Ascending aorta (tissue), 2 donors: ENCODE data around the gene MXD4. TPM values are rescaled to one million over a fixed set of nuclear protein-coding genes. Genes with fewer than 3 reads are reported as not detected.

Experiments
- DNase-seq, 2 donors: peaks; one replicate each; pipeline ENCODE4 v3.0.0-alpha.2; 2019; ENCODE audit warnings: low spot score in 2 of 2
- H3K27ac ChIP-seq, 2 donors: fragments of 200-600 bp; sonication (generic); one replicate each; pipeline ENCODE4 v1.5.1; 2016 to 2017; ENCODE audit warnings: mild to moderate bottlenecking in 1 of 2
- H3K27me3 ChIP-seq: fragments of 200-600 bp; sonication (generic); one replicate; pipeline ENCODE4 v1.5.1; 2017
- H3K36me3 ChIP-seq, 2 donors: fragments of 200-600 bp; sonication (generic); one replicate each; pipeline ENCODE4 v1.5.1; 2016
- H3K4me1 ChIP-seq, 2 donors: fragments of 200-600 bp; sonication (generic); one replicate each; pipeline ENCODE4 v1.5.1; 2016 to 2017; ENCODE audit warnings: mild to moderate bottlenecking in 1 of 2
- H3K4me3 ChIP-seq, 2 donors: fragments of 200-600 bp; sonication (generic); one replicate each; pipeline ENCODE4 v1.5.1; 2016 to 2017; ENCODE audit warnings: mild to moderate bottlenecking in 1 of 2
- H3K9me3 ChIP-seq, 2 donors: fragments of 200-600 bp; sonication (generic); one replicate each; pipeline ENCODE4 v1.5.1; 2016
- intact Hi-C: fragments of 100-400 bp; cut with DNase I; formaldehyde crosslinking; loops from one replicate; pipeline ENCODE4 v1.15.1; 2023
- total RNA-seq: library from RNA; depleted of rRNA; stranded (reverse); fragments of >200 nt; gene quantifications from one replicate; pipeline ENCODE4 v1.1.0, GENCODE V29; 2016
- TF ChIP-seq, protein P1 (sequence below), 3 experiments: fragments of 200-600 bp in 2 of 3; fragments of 450-650 bp in 1 of 3; sonication (generic) in 2 of 3; IDR thresholded peaks; one replicate each; pipeline ENCODE4 v1.5.1; 2016 to 2019; ENCODE audit warnings: antibody characterized with exemption in 3 of 3, mild to moderate bottlenecking in 1 of 3, moderate library complexity in 1 of 3

The MXD4 gene
- total RNA-seq, 1 donor from 2014 or later, result 83.2 TPM

GRCh38 chr4:2290488-2290887 is 28.6 kb upstream of the MXD4 start:
- TF ChIP-seq, protein P1, sequence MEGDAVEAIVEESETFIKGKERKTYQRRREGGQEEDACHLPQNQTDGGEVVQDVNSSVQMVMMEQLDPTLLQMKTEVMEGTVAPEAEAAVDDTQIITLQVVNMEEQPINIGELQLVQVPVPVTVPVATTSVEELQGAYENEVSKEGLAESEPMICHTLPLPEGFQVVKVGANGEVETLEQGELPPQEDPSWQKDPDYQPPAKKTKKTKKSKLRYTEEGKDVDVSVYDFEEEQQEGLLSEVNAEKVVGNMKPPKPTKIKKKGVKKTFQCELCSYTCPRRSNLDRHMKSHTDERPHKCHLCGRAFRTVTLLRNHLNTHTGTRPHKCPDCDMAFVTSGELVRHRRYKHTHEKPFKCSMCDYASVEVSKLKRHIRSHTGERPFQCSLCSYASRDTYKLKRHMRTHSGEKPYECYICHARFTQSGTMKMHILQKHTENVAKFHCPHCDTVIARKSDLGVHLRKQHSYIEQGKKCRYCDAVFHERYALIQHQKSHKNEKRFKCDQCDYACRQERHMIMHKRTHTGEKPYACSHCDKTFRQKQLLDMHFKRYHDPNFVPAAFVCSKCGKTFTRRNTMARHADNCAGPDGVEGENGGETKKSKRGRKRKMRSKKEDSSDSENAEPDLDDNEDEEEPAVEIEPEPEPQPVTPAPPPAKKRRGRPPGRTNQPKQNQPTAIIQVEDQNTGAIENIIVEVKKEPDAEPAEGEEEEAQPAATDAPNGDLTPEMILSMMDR (IDR thresholded peaks at IDR 0.05), result no peak
- Histone ChIP-seq H3K27ac (no peak overlapping the region), H3K4me1 (no peaks in the 10 kb centered on the region), H3K36me3 (no peaks in the 10 kb centered on the region), H3K9me3 (no peaks in the 10 kb centered on the region), H3K4me3 (no peak overlapping the region), H3K27me3 (no peaks in the 10 kb centered on the region)
- DNase-seq, result peak in 1 of 2 donors; percentile 51
- intact Hi-C loops, result no loop called here

- Histone ChIP-seq H3K27me3 (no peaks in the 10 kb centered on the region), H3K4me3 (no peak overlapping the region), H3K4me1 (no peaks in the 10 kb centered on the region), H3K36me3 (no peaks in the 10 kb centered on the region), H3K27ac (no peak overlapping the region), H3K9me3 (no peaks in the 10 kb centered on the region)
- intact Hi-C loops, result no loop called here
- DNase-seq, result peak in 1 of 2 donors; percentile 46
- TF ChIP-seq, protein P1 (IDR thresholded peaks at IDR 0.05), result no peak
Observed at GRCh38 chr4:2289955-2290333, 28.0 kb upstream of the MXD4 start.

- peak in 1 of 2 donors; percentile 45 for DNase-seq
- H3K27ac ChIP-seq, result no peak overlapping the region
- H3K36me3 ChIP-seq, result no peaks in the 10 kb centered on the region
- H3K27me3 ChIP-seq, result no peaks in the 10 kb centered on the region
- H3K4me3 ChIP-seq, result no peak overlapping the region
- intact Hi-C loops, result no loop called here
- TF ChIP-seq, protein P1 (IDR thresholded peaks at IDR 0.05), result no peak
- no peaks in the 10 kb centered on the region for H3K9me3 ChIP-seq
- H3K4me1 ChIP-seq, result no peaks in the 10 kb centered on the region
Observed at GRCh38 chr4:2289311-2289954, 27.5 kb upstream of the MXD4 start.

DNA sequence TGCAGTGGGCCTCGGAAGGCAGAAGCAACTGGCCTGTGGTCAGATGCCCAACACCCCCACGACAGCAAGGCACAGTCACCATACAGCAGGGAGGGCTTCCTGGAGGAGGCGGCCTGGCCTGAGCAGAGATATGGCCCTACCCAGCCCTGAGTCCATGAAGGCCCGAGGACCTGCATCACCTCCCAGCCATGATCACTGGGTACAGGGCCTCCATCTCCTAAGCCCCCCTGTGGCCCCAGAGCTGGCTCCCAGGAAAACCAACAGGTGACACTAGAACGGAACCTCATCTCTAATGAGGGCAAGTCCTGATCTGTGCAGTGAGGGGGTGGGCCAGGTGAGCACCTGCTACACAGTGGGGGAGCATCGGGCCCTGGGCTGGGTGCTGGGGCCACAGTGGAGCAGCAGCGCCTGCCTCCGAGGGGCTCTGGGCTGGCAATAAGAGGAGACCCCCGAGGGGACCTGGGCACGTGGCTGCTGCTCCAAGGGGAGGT is 26.2 kb upstream of the MXD4 start:
- DNase-seq, result peak in 1 of 2 donors; percentile 49
- Histone ChIP-seq H3K36me3 (no peaks in the 10 kb centered on the region), H3K4me1 (no peaks in the 10 kb centered on the region), H3K9me3 (no peaks in the 10 kb centered on the region), H3K4me3 (no peak overlapping the region), H3K27me3 (no peaks in the 10 kb centered on the region), H3K27ac (no peak overlapping the region)
- intact Hi-C loops, result no loop called here
- TF ChIP-seq, protein P1 (IDR thresholded peaks at IDR 0.05), result no peak

DNA sequence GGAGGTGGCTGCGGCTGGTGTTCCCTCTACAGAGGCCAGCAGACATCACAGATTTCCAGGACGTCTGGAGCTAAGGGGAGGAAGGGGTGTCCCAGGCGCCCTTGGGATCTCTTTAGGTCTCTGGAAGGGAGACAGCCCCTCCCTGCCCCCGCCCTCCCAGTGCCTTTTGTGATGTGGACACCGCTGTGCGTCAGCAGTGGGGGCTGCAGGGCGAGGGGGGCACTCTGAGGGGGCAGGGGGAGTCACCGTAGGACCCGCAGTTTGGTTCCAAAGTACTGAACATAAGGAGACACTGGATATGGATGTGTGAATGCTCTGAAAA is 25.6 kb upstream of the MXD4 start:
- no peaks in the 10 kb centered on the region for H3K9me3 ChIP-seq
- no peaks in the 10 kb centered on the region for H3K27me3 ChIP-seq
- H3K36me3 ChIP-seq, result no peaks in the 10 kb centered on the region
- no peaks in the 10 kb centered on the region for H3K4me1 ChIP-seq
- no peak overlapping the region for H3K4me3 ChIP-seq
- intact Hi-C loops, result no loop called here
- DNase-seq, result peak in 1 of 2 donors; percentile 41
- H3K27ac ChIP-seq, result no peak overlapping the region
- TF ChIP-seq, protein P1 (IDR thresholded peaks at IDR 0.05), result no peak
